Stimulated activated memory B cell treated with anti-CD40 and anti-IgM and Interleukin-4, amounts not matched to agents 10 μg/mL and 1 μg/mL and 100 μg/mL, for 72 hours (primary cell): Measurements from ENCODE around the gene WNT6.
A peak's percentile ranks its signal among the peaks of the same experiment; 100 is the strongest.
"Not testable (repeated sequence)": the region's sequence is repeated elsewhere in the genome, so short reads cannot be mapped to it uniquely, and the experiment has no call there.

ENCODE experiments used
- ATAC-seq: fragments of 150-1000 bp; cut with Tn5 transposase; 2 replicates; pipeline ENCODE4 v1.10.0; 2021
- H3K27ac Mint-ChIP-seq: one replicate; pipeline ENCODE4 v1.8.0; 2022; ENCODE audit warnings: mild to moderate bottlenecking, mixed read lengths
- H3K27me3 Mint-ChIP-seq: one replicate; pipeline ENCODE4 v1.8.0; 2022; ENCODE audit warnings: mixed read lengths
- H3K36me3 Mint-ChIP-seq: one replicate; pipeline ENCODE4 v1.8.0; 2022; ENCODE audit warnings: mixed read lengths
- H3K4me1 Mint-ChIP-seq: one replicate; pipeline ENCODE4 v1.8.0; 2022; ENCODE audit warnings: mixed read lengths
- H3K4me3 Mint-ChIP-seq: one replicate; pipeline ENCODE4 v1.8.0; 2022; ENCODE audit warnings: mild to moderate bottlenecking, moderate library complexity, mixed read lengths
- H3K9me3 Mint-ChIP-seq: one replicate; pipeline ENCODE4 v1.8.0; 2022; ENCODE audit warnings: mixed read lengths

WNT6 gene

DNA sequence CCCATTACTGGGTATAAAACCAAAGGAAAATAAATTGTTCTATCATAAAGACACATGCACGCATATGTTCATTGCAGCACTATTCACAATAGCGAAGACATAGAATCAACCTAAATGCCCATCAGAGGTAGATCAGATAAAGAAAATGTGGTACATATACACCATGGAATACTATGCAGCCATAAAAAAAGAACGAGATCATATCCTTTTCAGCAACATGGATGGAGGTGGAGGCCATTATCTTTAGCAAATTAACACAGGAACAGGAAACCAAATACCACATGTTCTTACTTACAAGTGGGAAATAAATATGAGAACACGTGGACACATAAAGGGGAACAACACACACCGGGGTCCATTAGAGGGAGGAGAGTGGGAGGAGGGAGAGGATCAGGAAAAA, 15.3 kb upstream of the WNT6 start:
- peaks cover 33% of the 10 kb centered on the region for H3K27me3 Mint-ChIP-seq
- H3K4me1 Mint-ChIP-seq, H3K27ac Mint-ChIP-seq, H3K4me3 Mint-ChIP-seq, H3K9me3 Mint-ChIP-seq, ATAC-seq, H3K36me3 Mint-ChIP-seq: not testable (repeated sequence)

DNA sequence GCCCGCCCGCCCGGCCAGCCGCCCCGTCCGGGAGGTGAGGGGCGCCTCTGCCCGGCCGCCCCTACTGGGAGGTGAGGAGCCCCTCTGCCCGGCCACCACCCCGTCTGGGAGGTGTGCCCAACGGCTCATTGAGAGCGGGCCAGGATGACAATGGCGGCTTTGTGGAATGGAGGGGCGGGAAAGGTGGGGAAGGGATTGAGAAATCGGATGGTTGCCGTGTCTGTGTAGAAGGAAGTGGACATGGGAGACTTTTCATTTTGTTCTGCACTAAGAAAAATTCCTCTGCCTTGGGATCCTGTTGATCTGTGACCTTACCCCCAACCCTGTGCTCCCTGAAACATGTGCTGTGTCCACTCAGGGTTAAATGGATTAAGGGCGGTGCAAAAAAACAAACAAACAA, 12.6 kb upstream of the WNT6 start:
- H3K9me3 Mint-ChIP-seq, H3K4me3 Mint-ChIP-seq, ATAC-seq, H3K36me3 Mint-ChIP-seq, H3K4me1 Mint-ChIP-seq, H3K27ac Mint-ChIP-seq: not testable (repeated sequence)
- H3K27me3 Mint-ChIP-seq: peaks cover 29% of the 10 kb centered on the region

DNA sequence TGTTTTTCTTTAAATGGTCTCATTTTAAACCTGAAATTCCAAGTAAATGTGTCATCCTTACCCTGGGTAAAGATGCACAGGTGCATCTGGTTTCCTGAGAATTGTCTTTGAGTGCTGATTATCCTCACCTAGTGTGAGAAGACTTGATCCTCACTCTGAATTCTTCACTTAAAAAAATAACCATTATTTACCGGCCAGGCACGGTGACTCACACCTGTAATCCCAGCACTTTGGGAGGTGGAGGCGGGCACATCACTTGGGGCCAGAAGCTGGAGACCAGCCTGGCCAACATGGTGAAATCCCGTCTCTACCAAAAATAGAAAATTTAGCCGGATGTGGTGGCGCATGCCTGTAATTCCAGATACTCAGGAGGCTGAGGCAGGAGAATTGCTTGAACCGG, 9.9 kb upstream of the WNT6 start:
- Mint-ChIP-seq H3K9me3 (no peaks in the 10 kb centered on the region), H3K27me3 (peaks cover 32% of the 10 kb centered on the region), H3K27ac (no peak overlapping the region), H3K4me3 (no peak overlapping the region), H3K4me1 (peaks cover 15% of the 10 kb centered on the region), H3K36me3 (no peaks in the 10 kb centered on the region)
- ATAC-seq: no peak

DNA sequence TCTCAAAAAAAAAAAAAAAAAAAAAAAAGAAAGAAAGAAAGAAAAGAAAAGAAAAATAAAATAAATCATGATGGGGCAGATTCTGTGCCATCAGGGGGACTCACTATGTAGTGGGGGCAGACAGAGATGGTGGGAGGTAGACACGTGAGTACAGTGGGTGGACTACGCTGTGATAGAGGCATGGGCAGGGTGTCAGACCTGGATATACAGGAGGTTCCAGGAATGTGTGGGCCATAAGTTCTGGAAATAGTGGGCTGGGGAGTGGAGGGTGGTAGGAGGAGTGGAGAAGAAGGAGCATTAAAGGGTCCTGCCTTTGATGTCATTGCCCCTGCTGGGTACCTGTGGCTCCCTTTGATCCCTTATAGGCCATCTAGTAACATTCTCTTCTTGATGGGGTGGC, 8.8 kb upstream of the WNT6 start:
- Mint-ChIP-seq H3K27me3 (peaks cover 43% of the 10 kb centered on the region), H3K36me3 (no peaks in the 10 kb centered on the region), H3K4me1 (peaks cover 15% of the 10 kb centered on the region), H3K4me3 (no peak overlapping the region), H3K9me3 (no peaks in the 10 kb centered on the region), H3K27ac (no peak overlapping the region)
- peak; percentile 12 for ATAC-seq

DNA sequence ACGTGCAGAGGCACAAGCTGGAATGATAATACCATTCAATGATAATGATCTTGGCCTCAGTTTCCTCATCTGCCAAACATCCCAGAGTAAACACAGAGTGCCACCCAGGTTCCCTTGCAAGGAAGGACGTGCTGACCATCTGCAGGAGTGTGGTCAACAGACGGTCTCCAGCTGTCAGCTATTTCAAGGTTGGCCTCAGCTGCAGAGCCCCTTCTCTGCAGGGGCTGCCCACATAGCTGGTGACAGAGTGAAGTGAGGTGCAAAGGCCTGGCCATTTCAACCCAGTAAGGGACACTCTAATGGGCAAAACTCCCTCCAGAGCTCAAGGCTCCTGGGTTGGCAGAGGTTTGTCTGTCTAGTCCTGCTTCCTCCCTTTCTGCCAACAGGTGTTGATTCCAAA, 8.3 kb upstream of the WNT6 start:
- peaks cover 48% of the 10 kb centered on the region for H3K27me3 Mint-ChIP-seq
- H3K36me3 Mint-ChIP-seq: no peaks in the 10 kb centered on the region
- H3K4me1 Mint-ChIP-seq: peaks cover 15% of the 10 kb centered on the region
- H3K27ac Mint-ChIP-seq: no peak overlapping the region
- no peak for ATAC-seq
- no peak overlapping the region for H3K4me3 Mint-ChIP-seq
- H3K9me3 Mint-ChIP-seq: no peaks in the 10 kb centered on the region

DNA sequence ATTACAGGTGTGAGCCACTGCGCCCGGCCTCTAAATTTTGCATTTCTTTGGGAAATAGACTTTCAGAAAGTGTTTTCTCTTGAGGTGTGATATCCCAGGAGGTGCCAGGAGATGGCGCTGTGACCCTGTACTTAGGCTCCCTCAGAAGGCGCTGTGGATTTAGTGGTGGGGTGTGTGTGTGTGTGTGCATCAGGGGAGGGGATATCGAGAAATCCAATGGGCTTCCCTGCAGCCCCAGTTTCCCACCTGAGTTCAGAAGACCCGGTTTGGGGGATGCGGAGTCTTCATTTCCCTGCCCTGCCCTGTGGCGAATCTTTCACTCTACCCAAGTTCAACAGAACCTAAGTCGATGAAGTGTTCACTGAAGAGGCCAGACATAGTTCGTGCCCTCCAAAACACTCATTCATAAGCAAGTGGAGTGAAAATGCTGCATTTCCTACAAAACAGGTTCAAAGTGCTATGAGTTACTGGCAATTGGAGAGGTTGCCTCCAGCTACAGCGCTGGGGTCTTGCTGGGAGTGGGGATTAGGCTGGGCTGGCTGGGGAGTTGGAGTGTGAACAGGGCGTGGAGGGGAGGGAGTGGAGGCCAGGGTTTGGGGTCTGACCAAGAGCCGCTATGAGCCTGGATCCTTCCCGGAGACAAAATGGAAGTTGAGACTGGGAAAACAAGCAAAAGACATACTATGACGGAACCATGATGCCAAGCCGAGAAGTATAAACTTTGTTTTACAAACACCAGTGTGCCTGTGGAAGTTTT, 6.5 kb upstream of the WNT6 start:
- Mint-ChIP-seq H3K27ac (no peak overlapping the region), H3K27me3 (peaks cover 66% of the 10 kb centered on the region), H3K4me1 (peaks cover 10% of the 10 kb centered on the region), H3K9me3 (no peaks in the 10 kb centered on the region), H3K36me3 (no peaks in the 10 kb centered on the region), H3K4me3 (no peak overlapping the region)
- ATAC-seq: no peak

DNA sequence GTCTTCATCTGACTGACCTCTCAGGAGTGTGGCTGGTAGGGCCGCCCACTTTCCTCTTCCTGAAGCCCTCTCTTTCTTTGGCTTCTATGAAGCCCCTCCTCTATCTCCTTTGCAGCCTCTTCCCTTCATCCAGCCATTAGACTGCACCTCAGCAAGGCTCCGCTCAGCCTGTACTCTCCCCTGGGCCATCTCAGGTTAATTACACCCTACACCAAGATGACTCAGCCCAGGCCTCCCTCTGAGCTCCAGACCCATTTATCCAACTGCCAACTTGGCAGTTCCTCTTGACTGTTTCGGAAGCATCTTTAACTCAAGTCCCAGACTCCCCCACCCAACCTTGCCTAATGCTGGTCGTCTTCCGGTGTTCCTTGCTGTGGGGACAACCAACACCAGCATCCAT, 5.8 kb upstream of the WNT6 start:
- no peaks in the 10 kb centered on the region for H3K9me3 Mint-ChIP-seq

DNA sequence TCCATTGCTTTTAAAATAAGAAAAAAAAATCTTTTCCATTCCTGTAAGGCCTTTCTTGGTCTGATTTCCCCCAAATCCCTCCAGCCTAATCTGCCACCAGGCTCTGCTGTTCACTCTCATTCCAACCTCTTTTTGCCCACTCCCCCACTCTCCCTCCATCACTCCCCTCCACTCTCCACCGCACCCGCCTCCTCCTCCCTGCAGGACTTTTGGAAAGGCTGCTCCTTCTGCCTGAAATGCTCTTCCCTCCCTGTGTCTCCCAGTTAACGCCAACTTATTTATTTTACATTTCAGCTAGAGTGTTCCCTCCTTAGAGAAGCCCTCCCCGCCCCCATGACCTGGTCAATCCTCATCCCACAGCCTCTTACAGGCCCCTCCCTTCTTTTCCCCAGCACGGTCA, 4.7 kb upstream of the WNT6 start:
- Mint-ChIP-seq H3K27me3 (peaks cover 84% of the 10 kb centered on the region), H3K4me1 (peaks cover 14% of the 10 kb centered on the region), H3K27ac (no peak overlapping the region), H3K36me3 (no peaks in the 10 kb centered on the region), H3K9me3 (no peaks in the 10 kb centered on the region), H3K4me3 (no peak overlapping the region)
- no peak for ATAC-seq

More for the DNA sequence above, 5.8 kb upstream of the WNT6 start:
- no peak for ATAC-seq
- no peak overlapping the region for H3K4me3 Mint-ChIP-seq
- H3K27me3 Mint-ChIP-seq: peaks cover 73% of the 10 kb centered on the region
- no peak overlapping the region for H3K27ac Mint-ChIP-seq
- H3K4me1 Mint-ChIP-seq: peaks cover 10% of the 10 kb centered on the region
- no peaks in the 10 kb centered on the region for H3K36me3 Mint-ChIP-seq

DNA sequence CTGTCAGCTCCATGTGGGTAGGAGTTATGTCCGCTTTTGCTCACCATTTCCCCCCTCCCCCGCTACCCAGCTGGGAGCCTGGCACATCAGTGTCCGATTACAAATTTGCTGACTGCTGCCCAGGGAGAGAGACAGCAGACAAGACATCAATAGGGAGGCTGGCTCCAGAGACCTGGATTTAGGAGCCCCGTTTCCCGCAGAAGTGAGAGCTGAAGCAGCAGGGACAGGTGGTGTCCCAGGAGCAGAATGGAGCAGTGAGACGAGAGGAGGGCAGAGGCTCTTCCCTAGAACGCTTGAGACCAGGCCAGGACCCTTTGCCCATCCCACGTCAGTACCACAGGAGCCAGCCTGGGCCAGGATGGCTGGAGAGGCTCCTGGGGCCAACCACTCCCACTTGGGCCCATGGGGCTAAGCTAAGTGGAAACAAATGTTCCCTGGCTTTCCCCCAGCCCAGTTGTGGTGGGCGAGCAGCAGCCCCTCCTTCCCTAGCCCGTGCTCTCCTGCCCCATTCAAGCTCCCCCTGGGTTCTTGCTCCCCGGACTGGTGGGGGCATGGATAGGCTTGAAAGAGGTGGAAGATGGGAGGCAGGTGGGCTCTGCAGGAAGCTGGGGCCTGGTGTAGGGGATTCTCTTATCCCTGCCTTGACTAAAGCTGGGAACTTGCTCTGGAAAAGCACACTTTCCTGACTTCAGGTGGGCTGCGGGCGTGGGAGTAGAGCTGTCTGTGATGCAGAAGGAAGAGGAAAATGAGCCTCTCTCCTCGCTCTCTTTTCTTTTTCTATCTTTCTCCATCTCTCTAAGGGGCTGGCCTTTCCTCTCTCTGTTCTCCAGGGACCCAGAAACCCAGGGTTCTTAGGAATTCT, 4.1 kb upstream of the WNT6 start:
- H3K4me3 Mint-ChIP-seq: no peak overlapping the region
- H3K9me3 Mint-ChIP-seq: no peaks in the 10 kb centered on the region
- ATAC-seq: no peak
- no peaks in the 10 kb centered on the region for H3K36me3 Mint-ChIP-seq
- H3K27ac Mint-ChIP-seq: no peak overlapping the region
- H3K4me1 Mint-ChIP-seq: peaks cover 21% of the 10 kb centered on the region
- H3K27me3 Mint-ChIP-seq: peaks cover 88% of the 10 kb centered on the region

DNA sequence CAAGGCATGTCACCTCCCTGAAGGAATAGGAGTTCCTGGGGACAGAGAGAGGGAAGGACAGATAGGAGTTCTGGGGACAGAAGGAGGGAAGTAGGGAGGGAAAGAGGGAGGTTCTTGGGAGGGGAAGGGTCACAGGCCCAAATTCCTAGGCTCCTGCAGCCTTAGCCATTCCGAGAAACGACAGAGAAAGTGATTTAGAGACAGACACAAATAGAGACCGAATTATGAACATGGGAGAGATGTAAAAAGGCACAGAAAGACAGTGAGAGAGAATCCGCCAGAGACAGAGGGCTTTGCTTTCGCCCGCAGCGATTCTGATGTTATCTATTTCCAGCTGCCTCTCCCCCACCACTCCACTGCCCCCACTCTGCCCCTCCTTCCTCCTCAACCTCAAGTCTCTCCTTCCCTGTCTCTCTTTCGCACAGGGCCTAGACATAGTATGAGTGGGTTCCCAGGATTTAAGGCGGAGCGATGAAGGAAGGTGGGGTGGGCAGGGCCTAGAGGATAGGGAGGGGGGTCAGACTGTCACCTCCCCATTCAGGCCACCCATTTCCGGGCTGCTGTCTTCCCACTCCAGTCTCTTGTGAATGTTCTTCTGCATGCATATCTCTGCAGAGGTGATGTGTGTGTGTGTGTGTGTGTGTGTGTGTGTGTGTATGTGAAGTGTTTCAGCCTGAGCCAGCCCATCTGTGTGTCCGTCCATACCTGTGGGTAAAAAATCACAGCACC, 3.3 kb upstream of the WNT6 start:
- Mint-ChIP-seq H3K9me3 (no peaks in the 10 kb centered on the region), H3K27ac (no peak overlapping the region), H3K36me3 (no peaks in the 10 kb centered on the region), H3K27me3 (peaks cover 88% of the 10 kb centered on the region), H3K4me3 (no peak overlapping the region), H3K4me1 (peaks cover 29% of the 10 kb centered on the region)
- ATAC-seq: no peak

DNA sequence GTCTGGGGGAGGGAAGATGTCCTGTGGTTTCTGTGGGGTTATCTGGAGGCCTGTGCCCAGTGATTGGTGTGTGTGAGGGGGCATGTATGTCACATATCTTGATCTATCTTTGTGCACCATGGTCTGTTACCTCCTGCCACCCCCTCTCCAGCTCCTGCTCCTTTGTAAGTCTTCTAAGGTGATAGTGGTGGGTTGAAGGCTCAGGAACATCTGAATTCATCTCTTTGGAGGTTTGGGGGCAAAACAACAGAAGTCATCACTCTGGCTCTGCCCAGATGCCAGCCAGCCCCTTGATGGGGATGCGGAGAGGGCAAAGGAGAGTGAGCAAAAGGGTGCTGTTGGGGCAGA, 2.7 kb upstream of the WNT6 start:
- no peak for ATAC-seq
- H3K27ac Mint-ChIP-seq: no peak overlapping the region

DNA sequence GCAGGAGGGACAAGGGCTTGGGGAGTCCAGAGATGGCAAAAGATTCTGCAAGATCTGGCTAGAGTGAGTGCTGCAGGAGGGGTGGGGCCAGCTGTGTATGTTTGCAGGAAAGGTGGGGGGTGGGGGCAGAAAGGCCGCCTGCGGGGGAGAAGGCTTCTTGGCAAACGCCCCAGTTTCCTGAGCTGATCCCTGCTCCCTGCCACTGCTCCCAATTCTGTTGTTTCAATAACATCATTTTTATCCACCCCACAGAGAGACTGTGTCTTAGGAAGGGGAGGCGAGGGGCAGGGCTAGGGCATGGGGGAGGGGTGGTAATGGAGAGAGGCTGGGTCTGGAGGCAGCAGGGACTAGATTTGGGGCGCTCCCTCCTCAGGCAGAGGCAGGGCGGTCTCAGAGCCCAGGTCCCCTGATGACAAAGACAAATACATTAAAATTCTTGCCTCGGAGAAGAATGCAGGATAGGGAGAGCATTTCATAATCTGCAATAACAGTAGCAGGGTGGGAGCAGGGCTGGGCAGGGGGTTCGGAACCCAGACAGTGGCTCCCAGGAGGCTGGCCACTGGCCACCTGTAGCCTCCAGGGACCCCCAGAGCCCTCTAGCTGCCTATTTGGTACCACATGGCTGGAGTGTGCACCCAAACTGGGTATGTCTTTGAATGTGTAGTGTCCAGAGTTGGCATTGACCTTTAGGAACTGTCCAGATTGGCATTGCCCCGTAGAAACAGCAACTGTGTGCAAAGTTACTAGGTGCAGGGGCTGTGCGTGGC, 2.1 kb upstream of the WNT6 start:
- Mint-ChIP-seq H3K36me3 (no peaks in the 10 kb centered on the region), H3K27ac (no peak overlapping the region), H3K4me1 (peaks cover 35% of the 10 kb centered on the region), H3K9me3 (no peaks in the 10 kb centered on the region), H3K4me3 (no peak overlapping the region), H3K27me3 (peaks cover 97% of the 10 kb centered on the region)
- ATAC-seq: no peak

More for the DNA sequence above, 2.7 kb upstream of the WNT6 start:
- Mint-ChIP-seq H3K36me3 (no peaks in the 10 kb centered on the region), H3K4me1 (peaks cover 34% of the 10 kb centered on the region), H3K4me3 (no peak overlapping the region), H3K9me3 (no peaks in the 10 kb centered on the region), H3K27me3 (peaks cover 91% of the 10 kb centered on the region)

DNA sequence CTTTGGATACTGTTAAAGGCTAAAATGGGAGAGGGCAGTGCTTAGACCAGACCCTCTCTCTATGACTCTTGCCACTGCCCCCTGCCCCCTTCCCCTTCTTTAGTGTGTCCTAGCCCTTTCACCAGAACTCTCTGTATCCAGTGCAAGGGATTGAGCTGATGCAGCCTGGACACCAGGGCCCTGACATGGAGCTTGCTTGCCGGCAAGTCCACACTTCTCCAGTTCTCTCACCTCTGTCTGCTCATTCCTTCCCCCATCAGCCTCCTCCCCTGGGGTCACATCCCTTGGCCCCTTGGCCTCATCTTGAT, 1.5 kb upstream of the WNT6 start:
- Mint-ChIP-seq H3K27ac (no peak overlapping the region), H3K4me1 (peaks cover 30% of the 10 kb centered on the region), H3K4me3 (no peak overlapping the region), H3K36me3 (no peaks in the 10 kb centered on the region), H3K9me3 (no peaks in the 10 kb centered on the region), H3K27me3 (peaks cover 99% of the 10 kb centered on the region)
- no peak for ATAC-seq

DNA sequence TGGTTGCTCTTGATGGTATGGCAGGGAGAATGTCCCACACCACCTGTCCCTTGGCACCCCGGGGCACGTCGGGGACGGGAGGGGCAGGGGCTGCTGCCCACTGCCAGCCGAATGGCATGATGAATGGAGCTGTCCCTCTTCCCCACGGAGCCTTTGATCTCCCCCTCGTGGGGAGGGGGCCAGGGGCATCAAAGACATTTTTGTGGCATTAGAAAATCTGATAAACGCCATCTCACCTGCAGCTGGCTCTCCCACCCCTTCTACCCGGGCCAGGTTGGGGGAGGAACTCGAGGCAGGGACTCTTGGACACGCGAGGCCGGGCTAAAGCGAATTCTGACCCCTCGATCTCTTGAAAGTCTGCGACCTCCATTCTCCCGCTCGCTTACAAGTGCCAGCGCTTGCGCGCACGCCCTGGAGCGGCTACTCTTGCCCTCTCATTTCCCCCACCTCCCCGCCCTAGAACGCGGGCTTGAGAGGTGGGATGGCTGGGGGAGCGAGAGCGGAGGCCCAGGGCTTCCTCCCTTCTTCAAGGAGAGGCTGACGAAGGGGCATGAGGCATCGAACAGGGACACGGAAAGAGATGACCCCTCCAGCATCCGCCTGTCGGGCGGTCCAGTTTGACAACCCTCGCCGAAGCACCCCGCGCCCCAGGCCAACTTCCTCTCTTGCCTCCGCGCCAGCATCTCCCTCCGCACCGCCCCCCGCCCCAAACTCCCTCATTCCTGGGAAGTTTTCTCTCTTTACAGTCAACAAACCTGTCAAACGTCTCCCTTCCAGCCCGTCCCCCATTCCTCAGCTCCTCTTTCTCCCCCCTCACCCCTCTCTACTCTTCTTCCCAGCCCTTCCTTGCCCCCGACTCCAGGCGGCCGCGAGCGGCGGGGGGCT, 692 bp upstream of the WNT6 start:
- H3K27ac Mint-ChIP-seq: no peak overlapping the region
- peak overlapping the region; percentile 61 for H3K4me3 Mint-ChIP-seq
- peak; percentile 10 for ATAC-seq
- no peaks in the 10 kb centered on the region for H3K36me3 Mint-ChIP-seq
- H3K9me3 Mint-ChIP-seq: no peaks in the 10 kb centered on the region
- peaks cover 99% of the 10 kb centered on the region for H3K27me3 Mint-ChIP-seq
- H3K4me1 Mint-ChIP-seq: peaks cover 25% of the 10 kb centered on the region
